ENCODE measurements around the gene SUN5.

The SUN5 gene

DNA sequence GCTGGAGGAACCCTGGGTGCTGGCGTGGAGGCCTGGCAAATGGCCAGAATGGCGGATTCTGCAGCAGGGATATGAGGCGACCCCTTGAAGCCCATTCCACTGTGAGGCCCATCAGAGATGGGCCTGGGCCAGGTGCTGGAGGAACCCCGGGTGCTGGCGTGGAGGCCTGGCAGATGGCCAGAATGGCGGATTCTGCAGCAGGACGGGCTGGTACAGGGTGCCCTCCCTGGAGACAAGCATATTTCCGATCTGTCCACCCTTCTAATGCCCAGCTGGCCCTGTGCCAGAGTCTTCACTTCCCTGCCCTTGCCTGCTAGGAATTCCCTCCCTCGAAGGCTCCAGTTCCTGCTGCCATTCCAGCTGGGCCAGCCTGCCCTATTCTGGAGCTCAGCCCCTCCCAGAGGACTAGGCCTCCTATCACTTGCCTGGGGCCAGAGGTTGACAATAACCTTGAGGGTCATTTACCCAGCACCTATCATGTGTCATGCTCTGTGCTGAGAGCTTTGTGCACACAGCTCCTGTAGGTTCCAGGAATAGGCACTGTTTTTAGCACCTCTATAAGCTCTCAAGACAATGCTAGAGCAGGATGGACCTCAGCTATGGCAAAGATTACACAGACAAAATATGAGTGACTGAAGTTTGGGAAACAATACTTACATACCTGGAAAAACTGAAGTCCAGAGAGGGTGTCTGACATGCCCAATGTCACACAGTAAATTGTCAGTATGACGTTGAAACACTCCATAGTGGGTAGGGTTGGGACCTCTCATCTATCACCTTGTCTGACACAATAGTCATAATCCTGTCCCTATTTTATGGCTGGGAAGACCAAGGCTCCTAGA is 21.4 kb downstream of the SUN5 start:
- DNase-seq = no peak
- Histone ChIP-seq H3K4me3 (ENCODE audit: low read depth, low read length) (no peak overlapping the region), H3K4me1 (ENCODE audit: control insufficient read depth in 1 of 2, insufficient read depth in 2 of 2, low read length in 2 of 2) (no peaks in the 10 kb centered on the region), H3K27ac (ENCODE audit: low read depth, low read length) (no peak overlapping the region), H4K12ac (ENCODE audit: low read depth, low read length) (no peak overlapping the region), H3K9me3 (ENCODE audit: insufficient read depth, low read depth, low read length) (peaks cover 3% of the 10 kb centered on the region), H3K79me2 (ENCODE audit: control insufficient read depth, insufficient read depth, low read length, poor library complexity) (no peaks in the 10 kb centered on the region), H2AK5ac (ENCODE audit: low read length) (no peak overlapping the region), H4K8ac (ENCODE audit: low read depth, low read length) (no peak overlapping the region), H3K27me3 (ENCODE audit: insufficient read depth, low read length) (no peaks in the 10 kb centered on the region), H3K4ac (ENCODE audit: low read depth, low read length) (no peak overlapping the region), H4K91ac (ENCODE audit: low read depth, low read length) (no peak overlapping the region), H3K23ac (ENCODE audit: low read length) (no peak overlapping the region), H3K18ac (ENCODE audit: low read length) (no peak overlapping the region), H2BK12ac (ENCODE audit: low read length) (no peak overlapping the region), H3K4me2 (ENCODE audit: low read length) (no peak overlapping the region), H2AFZ (ENCODE audit: insufficient read depth, low read length, poor library complexity) (no peak overlapping the region), H2BK120ac (ENCODE audit: insufficient read depth, low read length, poor library complexity) (no peak overlapping the region), H3K9ac (ENCODE audit: low read length) (no peak overlapping the region), H3K14ac (ENCODE audit: low read length) (no peak overlapping the region), H2BK5ac (ENCODE audit: low read depth, low read length, poor library complexity) (no peak overlapping the region), H3K79me1 (ENCODE audit: low read length) (no peaks in the 10 kb centered on the region), H3K36me3 (ENCODE audit: control insufficient read depth in 1 of 2, insufficient read depth in 2 of 2, low read length in 2 of 2) (no peaks in the 10 kb centered on the region)
- no CpG with 5 or more reads among the region's 10 CpGs for WGBS (ENCODE audit: extremely low coverage, insufficient coverage, insufficient read length)

DNA sequence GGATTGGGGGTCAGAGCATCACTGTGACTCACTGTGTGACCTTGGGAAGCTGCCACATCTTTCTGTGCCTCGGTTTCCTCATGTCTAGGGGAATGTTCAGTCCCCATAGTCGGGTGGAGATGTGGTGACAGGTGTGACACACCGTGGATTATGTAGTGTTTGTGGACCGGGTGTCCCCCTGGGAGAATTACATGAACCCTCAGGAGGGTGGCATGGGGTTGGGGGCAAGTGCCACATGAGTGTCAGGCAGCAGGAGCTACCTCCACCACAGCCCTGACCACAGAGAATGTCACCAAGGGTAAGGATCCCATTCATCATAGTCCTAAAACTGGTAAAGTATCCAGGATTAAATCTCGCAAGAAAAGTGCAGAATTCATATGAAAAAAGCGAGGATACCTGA is 23.2 kb downstream of the SUN5 start:
- H3K4ac ChIP-seq (ENCODE audit: low read depth, low read length) = no peak overlapping the region
- H3K4me2 ChIP-seq (ENCODE audit: low read length) = no peak overlapping the region
- H2AK5ac ChIP-seq (ENCODE audit: low read length) = no peak overlapping the region
- H3K27ac ChIP-seq (ENCODE audit: low read depth, low read length) = no peak overlapping the region
- no CpG with 5 or more reads among the region's 6 CpGs for WGBS (ENCODE audit: extremely low coverage, insufficient coverage, insufficient read length)
- H4K12ac ChIP-seq (ENCODE audit: low read depth, low read length) = no peak overlapping the region
- no peak for DNase-seq
- no peak overlapping the region for H3K9ac ChIP-seq (ENCODE audit: low read length)
- H3K79me1 ChIP-seq (ENCODE audit: low read length) = no peaks in the 10 kb centered on the region
- H2BK12ac ChIP-seq (ENCODE audit: low read length) = no peak overlapping the region
- no peak overlapping the region for H2BK5ac ChIP-seq (ENCODE audit: low read depth, low read length, poor library complexity)
- H2AFZ ChIP-seq (ENCODE audit: insufficient read depth, low read length, poor library complexity) = no peak overlapping the region
- H3K14ac ChIP-seq (ENCODE audit: low read length) = no peak overlapping the region
- H3K36me3 ChIP-seq (ENCODE audit: control insufficient read depth in 1 of 2, insufficient read depth in 2 of 2, low read length in 2 of 2) = no peaks in the 10 kb centered on the region
- H2BK120ac ChIP-seq (ENCODE audit: insufficient read depth, low read length, poor library complexity) = no peak overlapping the region
- H4K91ac ChIP-seq (ENCODE audit: low read depth, low read length) = no peak overlapping the region
- peaks cover 11% of the 10 kb centered on the region for H3K9me3 ChIP-seq (ENCODE audit: insufficient read depth, low read depth, low read length)
- no peak overlapping the region for H4K8ac ChIP-seq (ENCODE audit: low read depth, low read length)
- no peak overlapping the region for H3K23ac ChIP-seq (ENCODE audit: low read length)
- H3K79me2 ChIP-seq (ENCODE audit: control insufficient read depth, insufficient read depth, low read length, poor library complexity) = no peaks in the 10 kb centered on the region
- H3K4me3 ChIP-seq (ENCODE audit: low read depth, low read length) = no peak overlapping the region
- no peaks in the 10 kb centered on the region for H3K27me3 ChIP-seq (ENCODE audit: insufficient read depth, low read length)
- no peak overlapping the region for H3K18ac ChIP-seq (ENCODE audit: low read length)
- H3K4me1 ChIP-seq (ENCODE audit: control insufficient read depth in 1 of 2, insufficient read depth in 2 of 2, low read length in 2 of 2) = peaks cover 2 to 8% of the 10 kb centered on the region in 2 experiments

DNA sequence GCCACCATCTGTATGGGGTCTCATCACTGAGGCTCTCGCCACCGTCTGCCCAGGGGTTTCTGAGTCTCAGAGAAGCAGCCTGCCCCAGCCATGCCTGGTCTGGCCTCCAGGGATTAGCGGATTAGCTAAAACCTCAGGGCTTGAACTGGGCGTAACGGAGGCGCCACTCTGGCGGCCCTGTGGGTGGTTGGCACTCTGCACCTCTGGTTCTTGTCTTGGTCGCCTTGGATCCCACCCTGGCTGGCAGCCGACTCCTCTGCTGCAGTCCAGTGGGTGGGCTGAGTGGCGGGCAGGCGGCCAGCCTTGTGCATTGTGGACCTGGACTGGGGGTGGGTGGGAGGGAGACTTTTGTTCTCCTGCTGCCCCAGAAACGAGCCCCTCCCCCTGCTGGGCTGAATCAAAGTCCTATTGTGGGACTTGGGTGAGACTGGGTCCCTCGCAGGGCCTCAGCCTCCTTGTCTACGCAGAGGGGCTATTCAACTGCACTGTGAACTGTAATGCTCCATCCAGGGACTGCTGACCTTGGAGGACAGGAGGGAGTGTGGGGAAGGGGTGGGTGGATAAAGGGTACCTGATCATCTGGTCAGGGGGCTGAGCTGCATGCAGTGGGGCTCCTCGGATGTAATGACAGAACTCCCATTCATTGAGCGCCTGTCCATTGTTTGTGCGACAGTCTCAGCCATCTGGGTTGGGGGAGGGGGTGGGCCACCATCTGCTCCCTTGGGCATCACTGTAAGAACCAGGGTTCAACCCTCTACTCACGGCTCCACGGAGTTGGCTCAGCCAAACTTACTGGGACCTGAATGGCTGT is 23.9 kb downstream of the SUN5 start:
- Histone ChIP-seq H2BK5ac (ENCODE audit: low read depth, low read length, poor library complexity) (no peak overlapping the region), H3K4ac (ENCODE audit: low read depth, low read length) (no peak overlapping the region), H3K36me3 (ENCODE audit: control insufficient read depth in 1 of 2, insufficient read depth in 2 of 2, low read length in 2 of 2) (no peaks in the 10 kb centered on the region), H3K4me2 (ENCODE audit: low read length) (no peak overlapping the region), H3K9me3 (ENCODE audit: insufficient read depth, low read depth, low read length) (peaks cover 11% of the 10 kb centered on the region), H2AK5ac (ENCODE audit: low read length) (no peak overlapping the region), H2BK120ac (ENCODE audit: insufficient read depth, low read length, poor library complexity) (no peak overlapping the region), H3K23ac (ENCODE audit: low read length) (no peak overlapping the region), H3K14ac (ENCODE audit: low read length) (no peak overlapping the region), H3K9ac (ENCODE audit: low read length) (no peak overlapping the region), H3K18ac (ENCODE audit: low read length) (no peak overlapping the region), H2AFZ (ENCODE audit: insufficient read depth, low read length, poor library complexity) (no peak overlapping the region), H3K4me1 (ENCODE audit: control insufficient read depth in 1 of 2, insufficient read depth in 2 of 2, low read length in 2 of 2) (peaks cover 3 to 8% of the 10 kb centered on the region in 2 experiments), H3K27ac (ENCODE audit: low read depth, low read length) (no peak overlapping the region), H3K79me2 (ENCODE audit: control insufficient read depth, insufficient read depth, low read length, poor library complexity) (no peaks in the 10 kb centered on the region), H2BK12ac (ENCODE audit: low read length) (no peak overlapping the region), H4K91ac (ENCODE audit: low read depth, low read length) (no peak overlapping the region), H3K79me1 (ENCODE audit: low read length) (no peaks in the 10 kb centered on the region), H3K27me3 (ENCODE audit: insufficient read depth, low read length) (no peaks in the 10 kb centered on the region), H3K4me3 (ENCODE audit: low read depth, low read length) (no peak overlapping the region), H4K12ac (ENCODE audit: low read depth, low read length) (no peak overlapping the region), H4K8ac (ENCODE audit: low read depth, low read length) (no peak overlapping the region)
- DNase-seq = no peak
- no CpG with 5 or more reads among the region's 19 CpGs for WGBS (ENCODE audit: extremely low coverage, insufficient coverage, insufficient read length)

DNA sequence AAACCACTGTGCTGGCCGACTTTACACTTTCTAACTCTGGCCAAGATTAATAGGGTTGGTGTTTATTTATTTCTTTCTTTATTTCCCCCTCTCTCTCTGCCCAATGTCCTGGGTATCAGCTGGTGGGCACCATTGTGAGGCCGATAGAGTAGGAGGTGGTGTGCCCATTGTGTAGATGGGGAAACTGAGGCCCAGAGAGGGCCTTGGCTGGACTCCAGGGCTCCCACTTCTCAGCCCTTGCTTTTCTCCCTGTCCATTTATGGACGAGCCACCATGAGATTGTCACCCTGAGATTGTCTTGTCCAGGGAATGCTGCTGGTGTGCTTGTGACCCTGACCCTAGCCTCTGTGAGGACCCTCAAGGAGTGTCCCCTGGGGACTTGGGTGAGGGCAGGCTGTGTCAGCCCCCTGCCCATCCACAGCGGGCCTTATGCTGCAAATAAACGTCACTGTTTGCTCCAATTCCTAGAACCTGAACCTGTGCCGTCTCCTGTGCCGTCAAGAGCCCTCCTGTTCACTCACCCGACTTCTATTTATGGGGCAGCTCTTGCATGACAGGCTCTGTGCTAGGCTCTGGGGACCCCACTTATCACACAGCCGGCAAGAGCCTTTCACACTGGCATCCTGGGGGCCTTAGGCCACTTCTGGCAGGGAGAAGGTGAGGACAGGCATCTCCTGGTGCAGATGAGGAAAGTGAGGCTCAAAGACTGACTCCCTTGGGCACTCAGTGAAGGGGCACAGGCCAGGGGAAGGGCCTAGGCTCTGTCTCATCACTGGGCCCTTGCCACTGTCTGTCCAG is 24.8 kb downstream of the SUN5 start:
- H3K79me1 ChIP-seq (ENCODE audit: low read length) = no peaks in the 10 kb centered on the region
- no peak overlapping the region for H2AK5ac ChIP-seq (ENCODE audit: low read length)
- H3K4me2 ChIP-seq (ENCODE audit: low read length) = no peak overlapping the region
- peaks cover 8% of the 10 kb centered on the region for H3K9me3 ChIP-seq (ENCODE audit: insufficient read depth, low read depth, low read length)
- H3K4me3 ChIP-seq (ENCODE audit: low read depth, low read length) = no peak overlapping the region
- no peaks in the 10 kb centered on the region for H3K27me3 ChIP-seq (ENCODE audit: insufficient read depth, low read length)
- H3K4ac ChIP-seq (ENCODE audit: low read depth, low read length) = no peak overlapping the region
- H3K4me1 ChIP-seq (ENCODE audit: control insufficient read depth in 1 of 2, insufficient read depth in 2 of 2, low read length in 2 of 2) = peaks cover 3 to 8% of the 10 kb centered on the region in 2 experiments
- no peak overlapping the region for H3K23ac ChIP-seq (ENCODE audit: low read length)
- no peaks in the 10 kb centered on the region for H3K79me2 ChIP-seq (ENCODE audit: control insufficient read depth, insufficient read depth, low read length, poor library complexity)
- no peak overlapping the region for H4K12ac ChIP-seq (ENCODE audit: low read depth, low read length)
- no peak overlapping the region for H2BK5ac ChIP-seq (ENCODE audit: low read depth, low read length, poor library complexity)
- H3K18ac ChIP-seq (ENCODE audit: low read length) = no peak overlapping the region
- no peak overlapping the region for H4K91ac ChIP-seq (ENCODE audit: low read depth, low read length)
- H2BK120ac ChIP-seq (ENCODE audit: insufficient read depth, low read length, poor library complexity) = no peak overlapping the region
- H3K27ac ChIP-seq (ENCODE audit: low read depth, low read length) = no peak overlapping the region
- H2AFZ ChIP-seq (ENCODE audit: insufficient read depth, low read length, poor library complexity) = no peak overlapping the region
- no peaks in the 10 kb centered on the region for H3K36me3 ChIP-seq (ENCODE audit: control insufficient read depth in 1 of 2, insufficient read depth in 2 of 2, low read length in 2 of 2)
- no peak overlapping the region for H2BK12ac ChIP-seq (ENCODE audit: low read length)
- H3K14ac ChIP-seq (ENCODE audit: low read length) = no peak overlapping the region
- WGBS (ENCODE audit: extremely low coverage, insufficient coverage, insufficient read length) = no CpG with 5 or more reads among the region's 9 CpGs
- no peak overlapping the region for H4K8ac ChIP-seq (ENCODE audit: low read depth, low read length)
- H3K9ac ChIP-seq (ENCODE audit: low read length) = no peak overlapping the region
- no peak for DNase-seq

All from trophoblast cell (in vitro differentiated cells and primary cell).